IPS DF 6.9 (cell line): ENCODE results near the gene ADCY5.
"Not testable (repeated sequence)": the region's sequence is repeated elsewhere in the genome, so short reads cannot be mapped to it uniquely, and the experiment has no call there.

Experiments used
- DNase-seq: peaks from one replicate; pipeline ENCODE4 v3.0.0-alpha.2; 2013; ENCODE audit warnings: low read depth, low spot score
- H3K27ac ChIP-seq: one replicate; pipeline ENCODE4 v1.5.1; 2013; ENCODE audit warnings: low read length, control low read depth
- H3K27me3 ChIP-seq: 2 replicates; pipeline ENCODE4 v1.6.1; 2013; ENCODE audit warnings: mild to moderate bottlenecking, low read length; ENCODE audit not compliant: control insufficient read depth, insufficient read depth
- H3K36me3 ChIP-seq: 2 replicates; pipeline ENCODE4 v1.6.1; 2013; ENCODE audit warnings: low read length; ENCODE audit not compliant: control insufficient read depth, insufficient read depth
- H3K4me1 ChIP-seq: 2 replicates; pipeline ENCODE4 v1.6.1; 2013; ENCODE audit warnings: low read length; ENCODE audit not compliant: control insufficient read depth, insufficient read depth
- H3K4me3 ChIP-seq: 2 replicates; pipeline ENCODE4 v1.5.1; 2013; ENCODE audit warnings: mild to moderate bottlenecking, low read length
- H3K9me3 ChIP-seq: 2 replicates; pipeline ENCODE4 v1.6.1; 2013; ENCODE audit warnings: low read length, inconsistent platforms; ENCODE audit not compliant: control insufficient read depth, insufficient read depth
- WGBS: extraction: QIAGEN DNeasy Blood & Tissue Kit; methylation state at CpG from one replicate; pipeline ENCODE4 v1.1.7; 2013; ENCODE audit warnings: mixed read lengths, missing lambda C conversion rate; ENCODE audit not compliant: insufficient read length, insufficient coverage; 5-methylcytosine and 5-hydroxymethylcytosine counted together

Gene ADCY5

GRCh38 chr3:123448536-123449101 lies at the start of gene ADCY5:
Gene ADCY5, minus strand, starts transcription at chr3:123449090. Its CDS starts 545 bp downstream, at chr3:123448545.
- H3K4me1 ChIP-seq, result peaks cover 5% of the 10 kb centered on the region; the same call in 1 of the 2 replicates
- WGBS, result no CpG with 5 or more reads among the region's 67 CpGs
- H3K27me3 ChIP-seq, result peaks cover 3% of the 10 kb centered on the region; the same call in 1 of the 2 replicates
- DNase-seq, result no peak
- H3K9me3 ChIP-seq, result 0 out of 2 replicates have a peak, but pooled peaks cover 1% of the 10 kb centered on the region
- no peaks in the 10 kb centered on the region for H3K36me3 ChIP-seq
- H3K4me3 ChIP-seq, result peak within 1 kb of the TSS; percentile 63; the same call in 1 of the 2 replicates
- H3K27ac ChIP-seq, result no peak within 1 kb of the TSS

GRCh38 chr3:123493912-123494311 lies 45.0 kb upstream of the ADCY5 start:
- Histone ChIP-seq H3K4me1 (no peaks in the 10 kb centered on the region), H3K36me3 (peaks cover 3% of the 10 kb centered on the region; the same call in 1 of the 2 replicates), H3K4me3 (no peak overlapping the region), H3K9me3 (no peaks in the 10 kb centered on the region), H3K27ac (no peak overlapping the region), H3K27me3 (no peaks in the 10 kb centered on the region)
- WGBS, result no CpG with 5 or more reads among the region's 4 CpGs
- no peak for DNase-seq

- no CpG with 5 or more reads among the region's 4 CpGs for WGBS
- no peak for DNase-seq
- Histone ChIP-seq H3K4me3 (no peak overlapping the region), H3K36me3 (0 out of 2 replicates have a peak, but pooled peaks cover 3% of the 10 kb centered on the region), H3K4me1 (no peaks in the 10 kb centered on the region), H3K27me3 (no peaks in the 10 kb centered on the region), H3K27ac (no peak overlapping the region), H3K9me3 (no peaks in the 10 kb centered on the region)
Measured at GRCh38 chr3:123491966-123492587, 43.2 kb upstream of the ADCY5 start.

GRCh38 chr3:123489400-123490004 lies 40.6 kb upstream of the ADCY5 start:
- Histone ChIP-seq H3K9me3 (no peaks in the 10 kb centered on the region), H3K4me3 (no peak overlapping the region), H3K4me1 (no peaks in the 10 kb centered on the region), H3K27ac (no peak overlapping the region), H3K36me3 (no peaks in the 10 kb centered on the region), H3K27me3 (no peaks in the 10 kb centered on the region)
- peak; percentile 48 for DNase-seq
- WGBS, result no CpG with 5 or more reads among the region's 8 CpGs

- H3K4me1 ChIP-seq, result no peaks in the 10 kb centered on the region
- H3K27me3 ChIP-seq, result no peaks in the 10 kb centered on the region
- H3K4me3 ChIP-seq, result no peak overlapping the region
- no peak overlapping the region for H3K27ac ChIP-seq
- no peaks in the 10 kb centered on the region for H3K9me3 ChIP-seq
- H3K36me3 ChIP-seq, result no peaks in the 10 kb centered on the region
- no CpG with 5 or more reads among the region's 5 CpGs for WGBS
- no peak for DNase-seq
Measured at GRCh38 chr3:123488645-123489347, 39.9 kb upstream of the ADCY5 start.

- DNase-seq, H3K4me3 ChIP-seq, H3K9me3 ChIP-seq, H3K36me3 ChIP-seq, H3K27ac ChIP-seq, H3K4me1 ChIP-seq, H3K27me3 ChIP-seq: not testable (repeated sequence)
- WGBS, result no CpG with 5 or more reads among the region's 8 CpGs
Measured at GRCh38 chr3:123487063-123487462, 38.2 kb upstream of the ADCY5 start.

GRCh38 chr3:123486460-123486859 lies 37.6 kb upstream of the ADCY5 start:
- H3K36me3 ChIP-seq, result no peaks in the 10 kb centered on the region
- DNase-seq, result no peak
- no peak overlapping the region for H3K27ac ChIP-seq
- H3K4me3 ChIP-seq, result no peak overlapping the region
- no CpG with 5 or more reads among the region's 7 CpGs for WGBS
- no peaks in the 10 kb centered on the region for H3K9me3 ChIP-seq
- H3K4me1 ChIP-seq, result no peaks in the 10 kb centered on the region
- no peaks in the 10 kb centered on the region for H3K27me3 ChIP-seq

GRCh38 chr3:123485551-123485950 lies 36.7 kb upstream of the ADCY5 start:
- H3K36me3 ChIP-seq, result no peaks in the 10 kb centered on the region
- H3K27ac ChIP-seq, result no peak overlapping the region
- no peaks in the 10 kb centered on the region for H3K9me3 ChIP-seq
- DNase-seq, result no peak
- no peaks in the 10 kb centered on the region for H3K27me3 ChIP-seq
- H3K4me1 ChIP-seq, result no peaks in the 10 kb centered on the region
- WGBS, result no CpG with 5 or more reads among the region's 4 CpGs
- H3K4me3 ChIP-seq, result no peak overlapping the region

GRCh38 chr3:123483146-123483545 lies 34.3 kb upstream of the ADCY5 start:
- Histone ChIP-seq H3K27me3 (no peaks in the 10 kb centered on the region), H3K9me3 (no peaks in the 10 kb centered on the region), H3K36me3 (no peaks in the 10 kb centered on the region), H3K4me3 (no peak overlapping the region), H3K4me1 (no peaks in the 10 kb centered on the region), H3K27ac (no peak overlapping the region)
- no CpG with 5 or more reads among the region's 6 CpGs for WGBS
- DNase-seq, result no peak

GRCh38 chr3:123481722-123482457 lies 33.0 kb upstream of the ADCY5 start:
- H3K9me3 ChIP-seq, result no peaks in the 10 kb centered on the region
- no peak overlapping the region for H3K4me3 ChIP-seq
- WGBS, result no CpG with 5 or more reads among the region's 12 CpGs
- H3K27ac ChIP-seq, result no peak overlapping the region
- no peaks in the 10 kb centered on the region for H3K4me1 ChIP-seq
- H3K36me3 ChIP-seq, result no peaks in the 10 kb centered on the region
- DNase-seq, result no peak
- no peaks in the 10 kb centered on the region for H3K27me3 ChIP-seq
